Stomach smooth muscle (tissue), 2 donors: ENCODE results near the gene PLCG2.

ENCODE experiments used
- H3K27ac ChIP-seq: one replicate; pipeline ENCODE4 v1.7.0; 2013; ENCODE audit warnings: mild to moderate bottlenecking, low read length, inconsistent platforms
- H3K27me3 ChIP-seq, 2 donors: one replicate each; pipeline ENCODE4 v1.7.0; 2013; ENCODE audit warnings: low read length in 2 of 2; ENCODE audit not compliant: insufficient read depth in 2 of 2, control insufficient read depth in 1 of 2
- H3K36me3 ChIP-seq, 2 donors: one replicate each; pipeline ENCODE4 v1.7.0; 2013; ENCODE audit warnings: low read length in 2 of 2; ENCODE audit not compliant: control insufficient read depth in 2 of 2, insufficient read depth in 2 of 2
- H3K4me1 ChIP-seq: one replicate; pipeline ENCODE4 v1.7.0; 2013; ENCODE audit warnings: low read length; ENCODE audit not compliant: control insufficient read depth, insufficient read depth
- H3K4me3 ChIP-seq, 2 donors: one replicate each; pipeline ENCODE4 v1.7.0; 2013; ENCODE audit warnings: low read length in 2 of 2
- H3K9ac ChIP-seq, 2 donors: one replicate each; pipeline ENCODE4 v1.7.0; 2013; ENCODE audit warnings: low read length in 2 of 2, mild to moderate bottlenecking in 1 of 2
- H3K9me3 ChIP-seq, 2 donors: one replicate each; pipeline ENCODE4 v1.7.0; 2013; ENCODE audit warnings: low read length in 2 of 2; ENCODE audit not compliant: control insufficient read depth in 2 of 2
- donor health status: healthy.
- donor health status: Pancreatic carcinoma.

Gene PLCG2

GRCh38 chr16:81843683-81844082, 64.6 kb downstream of the PLCG2 start:
- Histone ChIP-seq H3K36me3 (no peaks in the 10 kb centered on the region), H3K4me3 (no peak overlapping the region), H3K9ac (no peak overlapping the region), H3K4me1 (no peaks in the 10 kb centered on the region), H3K9me3 (peaks cover 8 to 11% of the 10 kb centered on the region in 2 donors), H3K27ac (no peak overlapping the region), H3K27me3 (peaks cover 0 to 7% of the 10 kb centered on the region in 2 donors)

GRCh38 chr16:81846105-81846504, 67.0 kb downstream of the PLCG2 start:
- Histone ChIP-seq H3K9ac (no peak overlapping the region), H3K4me3 (no peak overlapping the region), H3K36me3 (no peaks in the 10 kb centered on the region), H3K27ac (no peak overlapping the region), H3K9me3 (peaks cover 8 to 11% of the 10 kb centered on the region in 2 donors), H3K27me3 (peaks cover 0 to 2% of the 10 kb centered on the region in 2 donors), H3K4me1 (no peaks in the 10 kb centered on the region)

DNA sequence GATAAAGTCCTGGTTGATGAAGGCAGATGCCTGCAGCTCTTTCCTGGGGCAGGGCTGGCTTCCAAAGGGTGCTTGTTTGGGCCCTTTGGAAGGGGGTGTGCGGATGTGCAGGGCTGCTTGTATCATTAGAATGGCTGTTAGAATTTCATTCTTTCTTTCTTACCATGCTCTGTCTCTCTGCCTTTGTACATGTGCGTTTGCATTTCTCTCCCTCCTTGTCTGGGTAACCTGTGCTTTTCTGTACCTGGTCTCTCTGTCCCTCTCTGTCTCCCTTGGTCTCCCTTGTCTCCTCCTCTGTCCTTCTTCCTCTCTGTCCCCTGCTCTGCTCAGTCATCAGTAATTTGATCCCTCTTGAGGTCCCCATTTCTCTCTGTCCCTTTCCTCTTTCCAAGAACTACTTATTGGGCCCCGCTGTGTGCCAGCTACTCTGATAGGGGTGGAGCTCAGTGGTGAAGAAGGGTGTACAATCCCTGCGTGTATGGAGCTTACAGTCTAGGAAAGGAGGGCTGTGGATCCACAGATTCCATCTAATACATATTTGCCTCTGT, 69.3 kb downstream of the PLCG2 start:
- no peaks in the 10 kb centered on the region for H3K4me1 ChIP-seq
- H3K27ac ChIP-seq: no peak overlapping the region
- no peaks in the 10 kb centered on the region for H3K36me3 ChIP-seq
- H3K27me3 ChIP-seq: peaks cover 0 to 2% of the 10 kb centered on the region in 2 donors
- H3K9me3 ChIP-seq: peaks cover 8 to 11% of the 10 kb centered on the region in 2 donors
- H3K9ac ChIP-seq: no peak overlapping the region
- no peak overlapping the region for H3K4me3 ChIP-seq

GRCh38 chr16:81850197-81850944, 71.3 kb downstream of the PLCG2 start:
- H3K9ac ChIP-seq: no peak overlapping the region
- H3K4me1 ChIP-seq: no peaks in the 10 kb centered on the region
- peaks cover 8 to 11% of the 10 kb centered on the region in 2 donors for H3K9me3 ChIP-seq
- peaks cover 0 to 2% of the 10 kb centered on the region in 2 donors for H3K27me3 ChIP-seq
- no peak overlapping the region for H3K4me3 ChIP-seq
- no peak overlapping the region for H3K27ac ChIP-seq
- no peaks in the 10 kb centered on the region for H3K36me3 ChIP-seq

DNA sequence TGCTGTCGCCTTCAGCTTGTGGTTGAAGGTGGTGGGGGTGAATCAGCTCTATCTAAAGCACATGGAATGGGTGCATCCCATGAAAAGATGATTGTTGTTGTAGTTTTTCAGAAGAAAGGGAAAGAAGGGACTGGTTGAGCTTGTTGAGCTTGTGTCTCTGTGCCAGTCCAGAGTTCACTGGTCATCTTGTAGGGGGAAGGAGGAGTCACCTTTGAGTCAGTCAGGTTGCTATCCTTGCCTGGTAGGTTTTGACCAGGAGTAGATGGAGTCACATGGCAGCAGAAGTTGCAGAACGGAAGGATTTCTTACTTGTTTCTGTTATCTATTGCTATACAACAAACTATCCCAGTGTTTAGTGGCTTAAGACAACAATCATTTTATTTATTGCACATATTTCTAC, 73.3 kb downstream of the PLCG2 start:
- Histone ChIP-seq H3K27ac (no peak overlapping the region), H3K9ac (no peak overlapping the region), H3K4me3 (no peak overlapping the region), H3K27me3 (peaks cover 0 to 2% of the 10 kb centered on the region in 2 donors), H3K4me1 (no peaks in the 10 kb centered on the region), H3K36me3 (no peaks in the 10 kb centered on the region), H3K9me3 (no peaks in the 10 kb centered on the region)

GRCh38 chr16:81855552-81856153, 76.6 kb downstream of the PLCG2 start:
- H3K27ac ChIP-seq: no peak overlapping the region
- no peaks in the 10 kb centered on the region for H3K9me3 ChIP-seq
- no peaks in the 10 kb centered on the region for H3K4me1 ChIP-seq
- no peak overlapping the region for H3K9ac ChIP-seq
- H3K36me3 ChIP-seq: no peaks in the 10 kb centered on the region
- no peak overlapping the region for H3K4me3 ChIP-seq
- peaks cover 0 to 2% of the 10 kb centered on the region in 2 donors for H3K27me3 ChIP-seq

DNA sequence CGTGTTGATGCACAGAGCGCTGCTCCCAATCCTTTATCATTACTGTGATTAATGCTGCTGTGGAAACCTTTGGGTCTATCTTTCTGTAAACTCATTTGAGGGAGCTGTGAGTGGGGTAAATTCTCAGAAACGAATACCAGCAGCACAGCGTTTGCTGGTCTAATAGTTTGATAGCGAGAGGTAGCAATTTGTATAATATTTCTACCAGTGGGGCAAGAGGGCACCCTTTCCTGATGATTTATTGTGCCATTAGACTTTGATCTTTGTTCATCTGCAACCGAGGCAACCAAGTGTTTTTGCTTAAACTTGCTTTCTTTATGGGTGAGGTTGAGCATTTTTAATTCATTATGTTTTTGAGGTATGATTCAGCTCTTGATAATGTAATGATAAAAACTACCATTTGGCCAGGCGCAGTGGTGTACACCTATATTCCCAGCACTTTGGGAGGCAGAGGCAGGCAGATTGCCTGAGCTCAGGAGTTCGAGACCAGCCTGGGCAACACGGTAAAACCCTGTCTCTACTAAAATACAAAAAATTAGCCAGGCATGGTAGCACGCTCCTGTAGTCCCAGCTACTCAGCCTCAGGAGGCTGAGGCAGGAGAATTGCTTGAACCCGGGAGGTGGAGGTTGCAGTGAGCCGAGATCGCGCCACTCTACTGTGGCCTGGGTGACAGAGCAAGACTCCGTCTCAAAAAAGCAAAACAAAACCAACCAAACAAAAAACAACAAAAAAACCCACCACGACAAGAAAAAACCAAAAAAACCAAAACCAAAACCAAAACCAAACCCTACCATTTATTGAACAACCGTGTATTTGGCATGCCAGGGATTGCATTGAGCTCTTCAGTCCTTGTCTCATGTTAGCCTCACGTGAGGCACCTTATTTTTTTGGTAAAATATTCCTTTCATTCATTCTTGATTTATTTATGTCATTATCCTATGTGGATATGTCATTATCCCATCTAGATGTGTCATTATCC, 81.5 kb downstream of the PLCG2 start:
- Histone ChIP-seq H3K27ac (no peak overlapping the region), H3K9me3 (peaks cover 0 to 3% of the 10 kb centered on the region in 2 donors), H3K4me3 (no peak overlapping the region), H3K36me3 (no peaks in the 10 kb centered on the region), H3K4me1 (no peaks in the 10 kb centered on the region), H3K27me3 (peaks cover 3 to 9% of the 10 kb centered on the region in 2 donors), H3K9ac (no peak overlapping the region)

- Histone ChIP-seq H3K9me3 (peaks cover 0 to 3% of the 10 kb centered on the region in 2 donors), H3K4me3 (no peak overlapping the region), H3K27ac (no peak overlapping the region), H3K4me1 (no peaks in the 10 kb centered on the region), H3K36me3 (no peaks in the 10 kb centered on the region), H3K9ac (no peak overlapping the region), H3K27me3 (peaks cover 3 to 9% of the 10 kb centered on the region in 2 donors)
These were observed 82.4 kb downstream of the PLCG2 start for GRCh38 chr16:81861503-81861902.

- H3K4me3 ChIP-seq: no peak overlapping the region
- H3K9ac ChIP-seq: no peak overlapping the region
- peaks cover 3 to 9% of the 10 kb centered on the region in 2 donors for H3K27me3 ChIP-seq
- no peak overlapping the region for H3K27ac ChIP-seq
- H3K36me3 ChIP-seq: no peaks in the 10 kb centered on the region
- H3K9me3 ChIP-seq: peaks cover 0 to 3% of the 10 kb centered on the region in 2 donors
- H3K4me1 ChIP-seq: no peaks in the 10 kb centered on the region
These were observed 82.8 kb downstream of the PLCG2 start for GRCh38 chr16:81861915-81862314.

DNA sequence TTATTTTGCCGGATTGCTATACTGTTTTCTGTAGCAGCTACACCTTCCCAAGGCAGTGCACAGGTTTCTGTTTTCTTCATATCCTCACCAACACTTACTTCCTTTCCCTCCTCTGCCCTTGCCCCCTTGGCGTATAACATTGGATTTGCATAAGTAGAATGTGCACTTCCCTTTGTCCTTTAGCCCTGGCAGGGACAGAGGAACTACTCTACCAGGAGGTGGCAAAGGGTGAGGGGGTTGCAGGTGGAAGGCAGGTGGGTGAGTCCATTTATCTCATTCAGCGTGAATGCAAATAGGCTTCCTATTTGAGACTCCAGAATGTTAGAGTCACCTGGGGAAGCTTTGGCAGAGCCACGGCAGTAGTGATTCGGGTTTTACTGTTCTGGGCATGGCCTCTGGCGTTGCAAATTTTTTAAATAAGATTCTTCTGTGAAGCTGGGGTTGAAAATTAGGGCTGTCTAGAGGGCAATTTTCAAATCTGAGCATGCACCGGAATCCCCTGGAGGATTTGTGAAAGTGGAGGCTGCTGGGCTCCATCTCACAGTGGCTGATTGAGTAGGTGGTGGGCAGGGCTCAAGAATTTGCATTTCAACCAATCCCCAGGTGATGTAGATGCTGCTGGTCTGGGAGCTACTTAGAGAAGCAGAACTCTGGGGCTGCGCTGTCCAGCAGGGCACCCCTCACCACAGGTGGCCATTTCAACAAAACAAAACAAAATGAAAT, 84.7 kb downstream of the PLCG2 start:
- H3K9ac ChIP-seq: no peak overlapping the region
- H3K27ac ChIP-seq: no peak overlapping the region
- no peaks in the 10 kb centered on the region for H3K4me1 ChIP-seq
- peaks cover 3 to 9% of the 10 kb centered on the region in 2 donors for H3K27me3 ChIP-seq
- no peak overlapping the region for H3K4me3 ChIP-seq
- no peaks in the 10 kb centered on the region for H3K36me3 ChIP-seq
- peaks cover 0 to 3% of the 10 kb centered on the region in 2 donors for H3K9me3 ChIP-seq
